ENCODE results near the gene SRF.

GRCh38 chr6:43196337-43196736 lies 25.3 kb downstream of the SRF start:
- TF ChIP-seq CTCF (IDR thresholded peaks at IDR 0.05) (no peak), POLR2A (IDR thresholded peaks at IDR 0.05; ENCODE audit: low read depth) (no peak), EP300 (IDR thresholded peaks at IDR 0.05) (no peak), POLR2AphosphoS5 (IDR thresholded peaks at IDR 0.05) (no peak)
